ENCODE data around the gene SEC16B. TPM values are rescaled to one million over a fixed set of nuclear protein-coding genes. Genes with fewer than 3 reads are reported as not detected.

The SEC16B gene
- total RNA-seq, 1 experiment from 2014 or later, result 0.39 TPM

DNA sequence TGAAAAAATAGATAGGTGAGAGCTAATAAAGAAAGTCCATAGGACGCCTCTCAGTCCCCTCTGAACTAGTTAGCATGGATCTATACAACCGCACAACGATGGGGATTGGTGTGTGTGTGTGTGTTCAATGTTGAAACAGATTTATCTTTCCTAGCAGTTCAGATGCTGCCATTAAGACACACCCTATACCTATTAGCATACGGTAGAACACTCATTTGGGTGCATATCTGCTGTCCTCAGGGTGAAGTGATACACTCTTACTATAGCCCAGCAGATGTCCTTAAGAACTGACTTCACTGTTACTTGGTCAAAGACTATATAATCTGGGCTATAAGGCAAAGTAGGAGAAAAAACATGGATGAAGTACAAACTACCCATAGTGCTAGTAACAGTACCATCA, 4.6 kb downstream of the SEC16B start:
- intact Hi-C loops (cut with micrococcal nuclease; ENCODE audit: unreplicated experiment) (loop anchor here (10.0 kb wide), 1 partner anchor 320 kb away; no protein-coding TSS in a partner anchor), in situ Hi-C loops (cut with HindIII; ENCODE audit: low pct_unique_long_range_greater_than_20kb, low sequenced_read_pairs) (no loop called here)
- Histone ChIP-seq H3K9me3 (ENCODE audit: control insufficient read depth, insufficient read depth, low read depth, low read length) (no peaks in the 10 kb centered on the region), H3K4me1 (ENCODE audit: control insufficient read depth, insufficient read depth, low read length) (no peaks in the 10 kb centered on the region), H3K27me3 (ENCODE audit: control insufficient read depth, insufficient read depth, low read length) (no peaks in the 10 kb centered on the region), H3K4me3 (ENCODE audit: low read depth in 2 of 2, low read length in 2 of 2) (no peak overlapping the region), H3K27ac (ENCODE audit: low read length) (no peak overlapping the region), H3K36me3 (ENCODE audit: control insufficient read depth, insufficient read depth, low read length) (no peaks in the 10 kb centered on the region)
- DNase-seq (ENCODE audit: low read depth, low spot score) (no peak), ATAC-seq (no peak)
- CTCF ChIA-PET, result no interaction called here
- TF ChIP-seq, protein P1, sequence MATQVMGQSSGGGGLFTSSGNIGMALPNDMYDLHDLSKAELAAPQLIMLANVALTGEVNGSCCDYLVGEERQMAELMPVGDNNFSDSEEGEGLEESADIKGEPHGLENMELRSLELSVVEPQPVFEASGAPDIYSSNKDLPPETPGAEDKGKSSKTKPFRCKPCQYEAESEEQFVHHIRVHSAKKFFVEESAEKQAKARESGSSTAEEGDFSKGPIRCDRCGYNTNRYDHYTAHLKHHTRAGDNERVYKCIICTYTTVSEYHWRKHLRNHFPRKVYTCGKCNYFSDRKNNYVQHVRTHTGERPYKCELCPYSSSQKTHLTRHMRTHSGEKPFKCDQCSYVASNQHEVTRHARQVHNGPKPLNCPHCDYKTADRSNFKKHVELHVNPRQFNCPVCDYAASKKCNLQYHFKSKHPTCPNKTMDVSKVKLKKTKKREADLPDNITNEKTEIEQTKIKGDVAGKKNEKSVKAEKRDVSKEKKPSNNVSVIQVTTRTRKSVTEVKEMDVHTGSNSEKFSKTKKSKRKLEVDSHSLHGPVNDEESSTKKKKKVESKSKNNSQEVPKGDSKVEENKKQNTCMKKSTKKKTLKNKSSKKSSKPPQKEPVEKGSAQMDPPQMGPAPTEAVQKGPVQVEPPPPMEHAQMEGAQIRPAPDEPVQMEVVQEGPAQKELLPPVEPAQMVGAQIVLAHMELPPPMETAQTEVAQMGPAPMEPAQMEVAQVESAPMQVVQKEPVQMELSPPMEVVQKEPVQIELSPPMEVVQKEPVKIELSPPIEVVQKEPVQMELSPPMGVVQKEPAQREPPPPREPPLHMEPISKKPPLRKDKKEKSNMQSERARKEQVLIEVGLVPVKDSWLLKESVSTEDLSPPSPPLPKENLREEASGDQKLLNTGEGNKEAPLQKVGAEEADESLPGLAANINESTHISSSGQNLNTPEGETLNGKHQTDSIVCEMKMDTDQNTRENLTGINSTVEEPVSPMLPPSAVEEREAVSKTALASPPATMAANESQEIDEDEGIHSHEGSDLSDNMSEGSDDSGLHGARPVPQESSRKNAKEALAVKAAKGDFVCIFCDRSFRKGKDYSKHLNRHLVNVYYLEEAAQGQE (IDR thresholded peaks at IDR 0.05; ENCODE audit: insufficient read depth in 1 of 2, low read depth in 2 of 2, low read length in 1 of 2), result no peak
- TF ChIP-seq CTCF (IDR thresholded peaks at IDR 0.05), result no peak
- no peak for TF ChIP-seq POLR2AphosphoS5 (IDR thresholded peaks at IDR 0.05; ENCODE audit: low read depth, low read length)
- no peak for TF ChIP-seq TCF7L2 (IDR thresholded peaks at IDR 0.05; ENCODE audit: low read depth, low read length)
- no peak for TF ChIP-seq SIN3A (IDR thresholded peaks at IDR 0.05; ENCODE audit: borderline replicate concordance, insufficient read depth, low read depth, low read length)
- POLR2A ChIA-PET, result no interaction called here
- no TSS peak for BruUV-seq (replicated peaks)

DNA sequence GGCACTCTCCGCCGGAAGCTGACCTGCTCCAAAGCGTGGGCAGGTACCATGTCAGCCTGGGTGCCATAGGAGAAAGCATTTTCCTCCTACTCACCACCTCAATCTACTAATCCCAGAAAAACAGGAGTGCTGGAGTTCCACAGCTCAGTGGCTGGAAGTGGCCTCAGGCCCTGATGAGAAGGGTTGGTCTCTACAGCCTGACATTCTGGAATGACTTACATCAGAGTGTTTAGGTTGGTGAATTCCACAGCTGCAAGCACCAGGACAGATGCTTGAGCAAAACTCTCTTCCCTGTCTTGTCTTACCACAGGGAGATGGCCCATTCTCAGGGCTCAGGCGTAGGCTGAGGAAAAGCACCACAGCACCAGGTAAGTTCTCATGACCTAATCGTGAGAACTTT, 5.5 kb downstream of the SEC16B start:
- no peak for ATAC-seq
- POLR2A ChIA-PET, result no interaction called here
- no peak for DNase-seq (ENCODE audit: low read depth, low spot score)
- CTCF ChIA-PET, result no interaction called here
- in situ Hi-C loops (cut with HindIII; ENCODE audit: low pct_unique_long_range_greater_than_20kb, low sequenced_read_pairs), result no loop called here
- BruUV-seq (replicated peaks), result no TSS peak
- no peaks in the 10 kb centered on the region for H3K27me3 ChIP-seq (ENCODE audit: control insufficient read depth, insufficient read depth, low read length)
- no peak overlapping the region for H3K27ac ChIP-seq (ENCODE audit: low read length)
- intact Hi-C loops (cut with micrococcal nuclease; ENCODE audit: unreplicated experiment), result loop anchor here (10.0 kb wide), 1 partner anchor 320 kb away; no protein-coding TSS in a partner anchor
- no peak for TF ChIP-seq POLR2AphosphoS5 (IDR thresholded peaks at IDR 0.05; ENCODE audit: low read depth, low read length)
- TF ChIP-seq, protein P1 (IDR thresholded peaks at IDR 0.05; ENCODE audit: insufficient read depth in 1 of 2, low read depth in 2 of 2, low read length in 1 of 2), result no peak
- TF ChIP-seq SIN3A (IDR thresholded peaks at IDR 0.05; ENCODE audit: borderline replicate concordance, insufficient read depth, low read depth, low read length), result no peak
- TF ChIP-seq CTCF (IDR thresholded peaks at IDR 0.05), result no peak
- no peak for TF ChIP-seq TCF7L2 (IDR thresholded peaks at IDR 0.05; ENCODE audit: low read depth, low read length)
- no peaks in the 10 kb centered on the region for H3K4me1 ChIP-seq (ENCODE audit: control insufficient read depth, insufficient read depth, low read length)
- no peak overlapping the region for H3K4me3 ChIP-seq (ENCODE audit: low read depth in 2 of 2, low read length in 2 of 2)
- H3K36me3 ChIP-seq (ENCODE audit: control insufficient read depth, insufficient read depth, low read length), result no peaks in the 10 kb centered on the region
- no peaks in the 10 kb centered on the region for H3K9me3 ChIP-seq (ENCODE audit: control insufficient read depth, insufficient read depth, low read depth, low read length)

All from Panc1 (cell line).